NCI-H446 (cell line): ENCODE data around the gene KLHDC4.

ENCODE experiments used
- DNase-seq, 2 experiments: peaks; one replicate each; lab custom pipeline; 2025; lab: John Stamatoyannopoulos, UW

KLHDC4 gene

GRCh38 chr16:87698676-87699199 lies 67.0 kb downstream of the KLHDC4 start:
- DNase-seq = no peak

- DNase-seq = no peak
Measured at GRCh38 chr16:87698241-87698640, 67.5 kb downstream of the KLHDC4 start.

DNA sequence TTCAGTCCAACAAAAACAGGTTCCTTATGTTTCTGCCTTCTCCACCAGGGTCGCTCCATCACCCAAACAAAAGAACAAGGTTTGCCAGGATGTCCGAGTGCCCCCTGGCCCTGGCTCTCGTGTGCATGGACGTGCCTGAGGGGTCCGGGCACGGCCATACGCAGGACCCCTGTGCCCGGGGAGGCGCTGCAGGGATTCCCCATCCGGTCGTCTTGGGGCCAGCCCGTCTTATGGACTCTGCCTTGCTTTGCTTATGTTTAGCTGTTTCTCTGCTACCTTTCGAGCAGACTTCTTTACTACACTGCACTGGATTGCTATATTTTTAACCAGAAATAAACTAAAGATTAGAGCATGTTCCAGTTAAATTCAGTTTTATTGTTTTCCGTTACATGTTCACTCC lies 68.0 kb downstream of the KLHDC4 start:
- no peak for DNase-seq

- no peak for DNase-seq
Measured at GRCh38 chr16:87697256-87697655, 68.5 kb downstream of the KLHDC4 start.

- no peak for DNase-seq
Measured at GRCh38 chr16:87696726-87697125, 69.1 kb downstream of the KLHDC4 start.

DNA sequence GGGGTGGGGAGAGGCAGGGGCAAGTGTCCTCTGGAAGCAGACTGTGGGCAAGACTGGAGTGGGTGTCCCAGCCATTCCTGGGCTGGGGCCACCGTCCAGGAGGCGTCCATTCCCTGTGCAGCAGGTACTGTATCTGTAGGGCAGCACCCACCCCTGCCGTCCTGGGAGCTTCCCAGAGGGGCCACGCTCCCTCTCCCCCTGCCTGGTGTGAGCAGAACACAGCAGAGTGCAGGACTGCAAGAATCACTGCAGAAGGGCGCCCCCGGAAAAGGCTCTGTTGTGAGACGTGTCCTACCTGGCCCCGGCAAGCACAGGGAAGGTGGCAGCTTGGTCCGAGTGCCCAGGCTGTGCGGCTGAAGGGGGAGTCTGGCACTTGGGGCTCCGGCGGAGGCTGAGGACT lies 70.3 kb downstream of the KLHDC4 start:
- DNase-seq = no peak

DNA sequence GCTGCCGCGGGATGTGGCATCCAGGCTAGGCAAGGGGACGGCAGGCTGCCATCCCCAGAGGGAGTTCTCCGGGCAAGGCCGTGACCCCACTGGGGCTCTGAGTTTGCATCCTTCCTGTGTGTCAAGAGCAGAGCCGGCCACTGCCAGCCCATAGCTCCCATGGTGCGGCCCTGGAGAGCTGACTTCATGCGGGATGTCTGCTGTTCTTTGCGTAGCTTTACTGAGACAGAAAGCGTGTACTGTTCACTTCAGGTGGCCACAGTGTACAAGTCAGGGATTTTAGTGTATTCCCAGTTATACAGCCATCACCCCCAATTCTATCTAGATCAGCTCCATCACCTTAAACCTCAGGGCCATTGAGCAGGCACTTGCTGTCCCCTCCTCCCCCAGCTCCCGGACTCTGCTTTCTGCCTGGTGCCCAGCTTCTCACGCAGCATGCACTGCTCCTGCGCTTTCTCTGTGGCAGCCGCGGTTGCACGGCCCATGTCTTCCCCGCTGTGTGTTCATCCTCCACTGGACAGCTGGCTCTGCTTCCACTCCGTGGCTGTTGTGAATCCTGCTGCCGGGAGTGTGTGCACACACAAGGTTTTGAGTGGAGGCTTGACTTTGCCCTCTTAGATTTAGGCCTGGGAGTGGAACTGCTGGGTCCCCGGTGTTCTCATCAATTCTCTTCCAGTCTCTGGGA lies 71.2 kb downstream of the KLHDC4 start:
- no peak for DNase-seq

DNA sequence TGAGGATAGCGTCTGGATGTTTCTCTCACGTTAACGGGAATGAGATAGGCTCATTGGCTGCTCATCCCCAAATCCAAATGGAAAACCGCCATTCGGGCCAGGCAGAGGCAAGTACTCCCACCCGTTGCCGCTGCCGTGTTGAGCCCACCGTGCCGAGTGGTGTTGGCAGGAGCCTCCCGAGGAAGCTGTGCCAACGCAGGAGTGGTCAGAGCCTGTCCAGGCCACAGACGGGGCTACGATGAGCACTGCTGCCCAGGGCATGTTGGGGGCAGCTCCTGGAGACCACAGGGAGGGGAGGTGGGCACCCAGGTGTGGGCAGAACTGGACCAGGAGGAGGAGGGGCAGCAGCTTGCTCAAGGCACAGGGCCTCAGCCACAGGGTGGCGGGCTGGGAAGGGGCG lies 72.0 kb downstream of the KLHDC4 start:
- DNase-seq = no peak

DNA sequence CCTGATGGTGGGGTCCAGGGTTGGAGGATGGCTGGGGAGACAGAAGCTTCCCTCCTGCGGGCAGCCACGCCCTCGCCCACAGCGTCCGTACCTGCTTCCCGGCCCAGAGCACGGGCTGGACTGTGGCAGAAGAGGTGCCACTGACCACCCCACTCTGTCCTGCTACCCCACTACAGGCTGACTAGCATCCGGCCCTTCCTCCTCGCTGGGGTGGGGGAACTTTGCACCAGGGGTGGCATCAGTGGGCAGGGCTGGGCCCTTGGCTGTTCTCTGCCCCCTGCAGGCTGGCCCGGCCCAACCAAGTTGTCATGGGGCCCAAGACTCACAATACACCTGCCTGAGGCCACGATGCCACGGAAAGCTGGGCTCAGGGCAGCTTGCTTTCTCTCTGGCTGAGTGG lies 73.0 kb downstream of the KLHDC4 start:
- no peak for DNase-seq

GRCh38 chr16:87692176-87692575 lies 73.6 kb downstream of the KLHDC4 start:
- no peak for DNase-seq

DNA sequence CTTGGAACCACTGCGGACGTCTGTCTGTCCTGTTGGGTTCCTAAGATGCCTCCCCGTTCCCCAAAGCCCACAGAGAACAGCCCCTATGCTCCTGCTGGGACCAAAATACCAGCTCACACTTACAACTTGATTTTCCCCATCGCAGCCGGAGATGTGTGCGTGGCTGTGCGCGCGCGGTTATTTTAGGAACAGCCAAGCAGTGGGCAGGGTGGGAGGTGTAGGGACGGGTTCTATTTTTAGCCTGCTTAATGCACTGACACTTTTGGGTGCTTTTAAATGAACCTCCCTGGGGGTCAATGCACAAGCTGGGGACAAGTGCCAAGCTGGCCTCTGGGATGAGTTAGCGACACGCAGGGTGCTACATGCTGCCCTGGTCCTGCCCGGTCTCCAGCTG lies 74.1 kb downstream of the KLHDC4 start:
- DNase-seq = no peak

GRCh38 chr16:87690911-87691685 lies 74.7 kb downstream of the KLHDC4 start:
- no peak for DNase-seq

GRCh38 chr16:87689956-87690465 lies 75.8 kb downstream of the KLHDC4 start:
- no peak for DNase-seq

DNA sequence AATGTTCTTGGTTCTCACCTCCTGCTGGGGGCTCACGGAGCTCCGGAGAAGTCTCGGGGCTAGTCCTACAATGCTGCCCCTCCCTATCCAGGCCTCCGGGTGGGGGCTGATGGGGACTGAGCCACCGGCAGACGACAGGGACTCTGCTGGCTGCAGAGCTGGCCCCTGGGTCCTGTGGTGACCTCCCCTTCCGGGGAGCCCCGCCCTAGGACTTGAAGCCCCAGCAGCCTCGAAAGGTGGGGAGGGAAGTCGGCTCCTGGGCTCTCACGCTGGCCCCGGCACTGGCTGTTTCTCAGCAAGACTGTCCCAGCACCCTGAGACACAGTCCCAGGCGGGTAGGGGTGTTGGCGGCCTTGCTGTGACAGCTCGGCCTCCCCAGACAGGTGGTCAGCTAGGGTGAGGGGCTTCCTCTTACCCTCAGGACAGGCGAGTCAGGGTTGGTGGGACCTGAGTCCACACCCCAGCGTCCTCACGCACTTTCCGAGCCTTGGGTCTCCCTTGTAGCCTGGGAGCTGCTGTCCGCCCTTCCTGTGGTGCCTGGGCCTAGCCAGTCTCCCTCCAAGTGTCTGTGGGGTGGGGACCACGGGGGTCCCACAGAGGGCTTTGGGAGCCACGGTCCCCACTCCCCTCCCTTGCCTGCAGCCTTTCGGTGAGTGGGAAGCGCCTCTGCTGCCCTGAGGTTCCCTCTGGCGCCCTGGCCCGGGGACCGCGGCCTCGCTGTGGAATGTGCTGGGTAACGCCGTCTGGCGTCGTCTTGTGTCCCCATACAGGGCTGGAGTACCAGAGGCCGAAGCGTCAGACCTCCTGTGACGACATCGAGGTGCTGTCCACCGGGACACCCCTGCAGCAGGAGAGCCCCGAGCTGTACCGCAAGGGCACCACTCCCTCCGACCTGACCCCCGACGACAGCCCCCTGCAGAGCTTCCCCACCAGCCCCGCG lies 76.6 kb downstream of the KLHDC4 start:
- no peak for DNase-seq

DNA sequence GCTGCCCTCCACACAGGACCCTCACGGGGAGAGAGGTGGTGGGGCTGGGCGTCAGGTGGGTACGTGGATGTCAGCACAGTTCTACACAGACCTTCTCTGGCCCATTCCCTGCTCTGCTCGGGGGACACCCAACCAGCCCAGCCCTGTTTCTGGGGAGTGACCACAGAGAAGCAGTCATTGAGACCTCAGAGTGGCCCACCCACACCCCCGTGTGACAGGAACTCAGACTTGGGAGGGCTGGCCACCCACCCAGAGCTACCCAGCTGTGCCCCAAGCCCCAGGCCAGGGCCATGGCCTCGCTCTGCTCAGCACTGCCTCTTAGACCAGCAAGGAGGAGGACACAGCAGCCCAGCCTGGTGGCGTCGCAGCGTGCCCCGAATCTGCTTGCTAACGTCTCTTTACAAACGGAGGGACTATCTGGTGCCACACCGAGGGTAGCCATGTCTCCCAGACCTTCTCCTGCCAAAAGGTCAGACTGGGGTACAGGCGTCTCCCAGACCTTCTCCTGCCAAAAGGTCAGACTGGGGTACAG lies 77.7 kb downstream of the KLHDC4 start:
- no peak for DNase-seq

GRCh38 chr16:87687126-87687910 lies 78.5 kb downstream of the KLHDC4 start:
- DNase-seq = no peak

DNA sequence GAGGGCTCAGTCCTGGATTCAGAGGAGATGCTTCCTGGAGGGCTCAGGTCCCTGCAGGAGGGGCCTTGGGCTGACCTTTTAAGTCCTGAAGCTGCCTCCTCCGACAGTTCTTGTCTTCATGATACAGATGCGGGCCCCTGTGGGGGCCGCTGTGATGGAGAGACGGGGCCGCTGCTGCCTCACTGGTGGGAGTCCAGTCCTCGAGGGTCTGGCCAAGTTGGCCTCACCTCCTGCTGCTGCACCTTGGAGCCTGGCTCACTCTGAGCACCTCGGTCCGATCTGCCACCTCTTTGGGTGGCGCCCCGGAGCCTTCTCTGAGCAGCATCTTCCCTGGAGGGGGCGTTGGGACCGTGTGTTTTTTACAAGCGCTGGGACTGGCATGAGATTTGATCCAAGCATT lies 79.1 kb downstream of the KLHDC4 start:
- DNase-seq = no peak

GRCh38 chr16:87685766-87686165 lies 80.0 kb downstream of the KLHDC4 start:
- DNase-seq = no peak

DNA sequence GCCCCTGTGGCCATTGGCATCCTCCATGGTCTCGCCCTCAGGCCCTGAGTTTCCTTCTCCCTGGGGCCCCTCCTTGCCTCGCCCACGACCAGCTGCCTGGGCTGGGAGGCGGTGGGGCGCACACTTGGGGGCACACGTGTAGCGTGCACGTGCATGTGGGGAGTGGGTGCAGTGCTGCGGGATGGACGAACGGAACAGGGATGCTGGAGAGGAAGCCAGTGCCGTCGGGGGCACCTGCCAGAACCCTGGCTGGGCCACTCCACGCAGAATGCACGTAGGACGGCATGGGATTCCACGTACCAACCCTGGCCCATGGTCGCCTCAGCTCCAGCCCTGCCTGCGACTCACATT lies 80.4 kb downstream of the KLHDC4 start:
- DNase-seq = no peak

- DNase-seq = no peak
Measured at GRCh38 chr16:87684711-87685404, 80.9 kb downstream of the KLHDC4 start.
